Heart left ventricle (tissue), 13 donors: ENCODE results near the gene EMP2.

ENCODE experiments used
- CTCF ChIP-seq, 12 donors: fragments of 200-600 bp; sonication (generic) in 4 of 12; IDR thresholded peaks; one replicate each; pipeline versions ENCODE4 v1.5.0 to v1.8.0; 2018 to 2022; ENCODE audit warnings: antibody characterized with exemption in 12 of 12, mild to moderate bottlenecking in 5 of 12
- POLR2A ChIP-seq, 2 donors: fragments of 450-650 bp; IDR thresholded peaks; one replicate each; pipeline ENCODE4 v1.6.1; 2017; ENCODE audit warnings: antibody characterized with exemption in 2 of 2, mild to moderate bottlenecking in 2 of 2, moderate library complexity in 2 of 2
- donor health status: ischemic (EF 13 %, LVEDD 7.1; RV severe dilation, severe dysfunction).
- donor health status: DM: no; HTN: yes; CAD: no.
- donor health status: DM: no; HTN: no; CAD: no.
- donor health status: ischemic (EF 25% LVEDD 6.9; RV normal size, moderate dysfunction).
- donor health status: ischemic (EF 25% LVEDD 5.7; RV mildly dilated, moderate dysfunction).
- donor health status: ischemic (EF 35%, LVEDD 5.7; RV mildly dilated, moderate dysfunction).
- donor health status: nonischemic (EF 11% LVEDD 7.7; RV severe dilation, severe dysfunction).
- donor health status: DM: yes; HTN: yes; CAD: no.
- donor health status: PGD.
- donor health status: ischemic (EF 29% LVEDD 5.4; RV normal size, mild dysfunction).
- donor health status: nonischemic (EF 23%, LVEDD 6.1; RV moderate dilation, normal function).

GRCh38 chr16:10519929-10520868 lies 60.2 kb downstream of the EMP2 start:
- no peak for TF ChIP-seq CTCF (IDR thresholded peaks at IDR 0.05)
- no peak for TF ChIP-seq POLR2A (IDR thresholded peaks at IDR 0.05)
